Heart left ventricle (tissue), 16 donors: ENCODE results near the gene TMEM89. TPM values are rescaled to one million over a fixed set of nuclear protein-coding genes. Genes with fewer than 3 reads are reported as not detected.

Experiments
- ATAC-seq, 4 donors: fragments of 200-7000 bp; cut with Tn5 transposase; one replicate each; pipeline ENCODE4 v1.9.1; 2020 to 2022; ENCODE audit warnings: moderate library complexity in 4 of 4, mild to moderate bottlenecking in 3 of 4, moderate number of reproducible peaks in 1 of 4
- DNase-seq, 5 donors: peaks; one replicate each; pipeline ENCODE4 v3.0.0-alpha.2; 2020
- H3K27ac ChIP-seq, 12 donors: fragments of 200-600 bp; sonication (generic) in 4 of 12; one replicate each; pipeline versions ENCODE4 v1.5.0 to v1.8.0; 2016 to 2022; ENCODE audit warnings: mild to moderate bottlenecking in 2 of 12
- H3K27me3 ChIP-seq, 9 donors: fragments of 200-600 bp; sonication (generic) in 2 of 9; one replicate each; pipeline versions ENCODE4 v1.5.1 to v1.8.0; 2016 to 2022; ENCODE audit warnings: mild to moderate bottlenecking in 3 of 9
- H3K36me3 ChIP-seq, 9 donors: fragments of 200-600 bp; sonication (generic) in 2 of 9; one replicate each; pipeline versions ENCODE4 v1.5.0 to v1.8.0; 2018 to 2022; ENCODE audit warnings: mild to moderate bottlenecking in 2 of 9
- H3K4me1 ChIP-seq, 12 donors: fragments of 200-600 bp; sonication (generic) in 4 of 12; one replicate each; pipeline versions ENCODE4 v1.5.0 to v1.8.0; 2016 to 2022; ENCODE audit warnings: mild to moderate bottlenecking in 3 of 12
- H3K4me3 ChIP-seq, 12 donors: fragments of 200-600 bp; sonication (generic) in 4 of 12; one replicate each; pipeline versions ENCODE4 v1.5.0 to v1.8.0; 2017 to 2022; ENCODE audit warnings: mild to moderate bottlenecking in 9 of 12, moderate library complexity in 4 of 12
- H3K9me3 ChIP-seq, 12 donors: fragments of 200-600 bp; sonication (generic) in 4 of 12; one replicate each; pipeline versions ENCODE4 v1.5.0 to v1.8.0; 2016 to 2022; ENCODE audit warnings: mild to moderate bottlenecking in 1 of 12
- CTCF ChIP-seq, 12 donors: fragments of 200-600 bp; sonication (generic) in 4 of 12; IDR thresholded peaks; one replicate each; pipeline versions ENCODE4 v1.5.0 to v1.8.0; 2018 to 2022; ENCODE audit warnings: antibody characterized with exemption in 12 of 12, mild to moderate bottlenecking in 5 of 12
- POLR2A ChIP-seq, 2 donors: fragments of 450-650 bp; IDR thresholded peaks; one replicate each; pipeline ENCODE4 v1.6.1; 2017; ENCODE audit warnings: antibody characterized with exemption in 2 of 2, mild to moderate bottlenecking in 2 of 2, moderate library complexity in 2 of 2
- WGBS, 4 donors: extraction: QIAGEN DNeasy Blood & Tissue Kit in 2 of 4; methylation state at CpG; one replicate each; pipeline versions ENCODE4 v1.1.5 to v1.1.7; 2013 to 2018; 5-methylcytosine and 5-hydroxymethylcytosine counted together
- intact Hi-C, 10 donors: fragments of 100-400 bp; cut with DNase I; formaldehyde crosslinking; loops; one replicate each; pipeline versions ENCODE4 v1.11.1 to v1.14.2; 2022
- polyA plus RNA-seq, 2 donors: library from polyadenylated mRNA; stranded (reverse); fragments of 200-250 nt; gene quantifications; one replicate each; pipeline ENCODE4 v1.2.3, GENCODE V29; 2013
- total RNA-seq, 9 donors: library from RNA; depleted of rRNA in 2 of 9; stranded (reverse); fragments of >200 nt in 2 of 9; fragmentation: NEBNext Ultra II Directional in 3 of 9; extraction: Animal tissue kit (Norgen Biotek cat#: 25700) in 3 of 9; gene quantifications; one replicate each; pipeline versions ENCODE4 v1.1.0 to v1.2.4, GENCODE V29; 2016 to 2023
- donor health status: ischemic (EF 13 %, LVEDD 7.1; RV severe dilation, severe dysfunction).
- donor health status: healthy with polysubstance abuse.
- donor health status: DM: no; HTN: yes; CAD: no.
- donor health status: DM: no; HTN: no; CAD: no.
- donor health status: ischemic (EF 25% LVEDD 6.9; RV normal size, moderate dysfunction).
- donor health status: ischemic (EF 25% LVEDD 5.7; RV mildly dilated, moderate dysfunction).
- donor health status: healthy.
- donor health status: DM: yes; HTN: yes; CAD: no.
- donor health status: ischemic (EF 35%, LVEDD 5.7; RV mildly dilated, moderate dysfunction).
- donor health status: nonischemic (EF 11% LVEDD 7.7; RV severe dilation, severe dysfunction).
- donor health status: DM: yes; HTN: yes; CAD: no.
- donor health status: PGD.
- donor health status: ischemic (EF 29% LVEDD 5.4; RV normal size, mild dysfunction).
- donor health status: nonischemic (EF 23%, LVEDD 6.1; RV moderate dilation, normal function).

Gene TMEM89
- total and polyA plus RNA-seq, 11 donors, result not detected

GRCh38 chr3:48584836-48585235 is 36.7 kb downstream of the TMEM89 start:
- 82 to 92% (median 90%) methylated on average over 5 to 9 of the region's 9 CpGs for WGBS, 4 donors
- DNase-seq (no peak), ATAC-seq (no peak)
- no peak overlapping the region for H3K4me3 ChIP-seq
- no peaks in the 10 kb centered on the region for H3K27me3 ChIP-seq
- intact Hi-C loops, result no loop called here
- H3K36me3 ChIP-seq, result peaks cover 0 to 17% (median 3%) of the 10 kb centered on the region in 9 donors
- no peaks in the 10 kb centered on the region for H3K4me1 ChIP-seq
- no peak overlapping the region for H3K27ac ChIP-seq
- TF ChIP-seq CTCF (IDR thresholded peaks at IDR 0.05) (no peak), POLR2A (IDR thresholded peaks at IDR 0.05) (no peak)
- no peaks in the 10 kb centered on the region for H3K9me3 ChIP-seq

GRCh38 chr3:48581621-48582481 is 39.7 kb downstream of the TMEM89 start:
- peaks cover 0 to 31% (median 2%) of the 10 kb centered on the region in 9 donors for H3K36me3 ChIP-seq
- intact Hi-C loops, result no loop called here
- H3K4me3 ChIP-seq, result no peak overlapping the region
- DNase-seq (no peak), ATAC-seq (no peak)
- H3K27me3 ChIP-seq, result no peaks in the 10 kb centered on the region
- WGBS, 4 donors, result 93 to 96% (median 94%) methylated on average over 11 to 14 of the region's 14 CpGs
- H3K27ac ChIP-seq, result no peak overlapping the region
- no peaks in the 10 kb centered on the region for H3K9me3 ChIP-seq
- no peaks in the 10 kb centered on the region for H3K4me1 ChIP-seq
- TF ChIP-seq POLR2A (IDR thresholded peaks at IDR 0.05), result no peak
- no peak for TF ChIP-seq CTCF (IDR thresholded peaks at IDR 0.05)

- Histone ChIP-seq H3K4me3 (no peak overlapping the region), H3K27ac (no peak overlapping the region), H3K36me3 (peaks cover 0 to 19% (median 0%) of the 10 kb centered on the region in 9 donors), H3K9me3 (no peaks in the 10 kb centered on the region), H3K4me1 (no peaks in the 10 kb centered on the region), H3K27me3 (no peaks in the 10 kb centered on the region)
- 78 to 91% (median 84%) methylated on average over 4 of the region's 4 CpGs for WGBS, 4 donors
- no peak for DNase-seq
- no peak for ATAC-seq
- TF ChIP-seq CTCF (IDR thresholded peaks at IDR 0.05) (no peak), POLR2A (IDR thresholded peaks at IDR 0.05) (no peak)
- intact Hi-C loops, result no loop called here
Measured at GRCh38 chr3:48576647-48577046, 44.9 kb downstream of the TMEM89 start.

GRCh38 chr3:48575366-48575765 is 46.2 kb downstream of the TMEM89 start:
- no peaks in the 10 kb centered on the region for H3K27me3 ChIP-seq
- 79 to 92% (median 87%) methylated on average over 13 to 17 of the region's 17 CpGs for WGBS, 4 donors
- TF ChIP-seq POLR2A (IDR thresholded peaks at IDR 0.05), result no peak
- TF ChIP-seq CTCF (IDR thresholded peaks at IDR 0.05), result no peak
- intact Hi-C loops, result no loop called here
- no peak for DNase-seq
- H3K4me1 ChIP-seq, result no peaks in the 10 kb centered on the region
- ATAC-seq, result no peak
- no peak overlapping the region for H3K4me3 ChIP-seq
- H3K27ac ChIP-seq, result no peak overlapping the region
- no peaks in the 10 kb centered on the region for H3K9me3 ChIP-seq
- H3K36me3 ChIP-seq, result peaks cover 0 to 19% (median 0%) of the 10 kb centered on the region in 9 donors
